ENCODE measurements around the gene SLC10A3. TPM values are rescaled to one million over a fixed set of nuclear protein-coding genes. Genes with fewer than 3 reads are reported as not detected.

The SLC10A3 gene
- total RNA-seq, 6 donors from 2014 or later: 16.8 to 33.4 (median 28.7) TPM

GRCh38 chrX:154532690-154533089 lies 42.3 kb upstream of the SLC10A3 start:
- WGBS, 2 donors: 90 to 92% methylated on average over 2 to 23 of the region's 23 CpGs

GRCh38 chrX:154531626-154532025 lies 41.2 kb upstream of the SLC10A3 start:
- WGBS, 2 donors: 73% methylated on average over 12 of the region's 16 CpGs; no CpG with 5 or more reads in 1 of the 2 donors

More at GRCh38 chrX:154532690-154533089, 42.3 kb upstream of the SLC10A3 start:
- Histone ChIP-seq H3K4me3 (no peak overlapping the region), H3K36me3 (peaks cover 0 to 40% (median 16%) of the 10 kb centered on the region in 4 donors), H3K9me3 (no peaks in the 10 kb centered on the region), H3K27me3 (no peaks in the 10 kb centered on the region), H3K27ac (no peak overlapping the region), H3K4me1 (peaks cover 3 to 4% (median 4%) of the 10 kb centered on the region in 4 donors)
- DNase-seq (no peak), ATAC-seq (ENCODE audit: low FRiP score in 2 of 2) (no peak)
- TF ChIP-seq EP300 (IDR thresholded peaks at IDR 0.05) (no peak), POLR2AphosphoS5 (IDR thresholded peaks at IDR 0.05) (no peak), POLR2A (IDR thresholded peaks at IDR 0.05) (no peak), CTCF (IDR thresholded peaks at IDR 0.05) (no peak)

GRCh38 chrX:154530286-154530685 lies 39.9 kb upstream of the SLC10A3 start:
- DNase-seq (no peak), ATAC-seq (ENCODE audit: low FRiP score in 2 of 2) (no peak)
- H3K4me3 ChIP-seq: no peak overlapping the region
- no peak overlapping the region for H3K27ac ChIP-seq
- peaks cover 0 to 31% (median 16%) of the 10 kb centered on the region in 4 donors for H3K36me3 ChIP-seq
- 83% methylated on average over 11 of the region's 11 CpGs; no CpG with 5 or more reads in 1 of the 2 donors for WGBS, 2 donors
- H3K4me1 ChIP-seq: peaks cover 7 to 15% (median 9%) of the 10 kb centered on the region in 4 donors
- no peaks in the 10 kb centered on the region for H3K27me3 ChIP-seq
- TF ChIP-seq POLR2A (IDR thresholded peaks at IDR 0.05): no peak
- TF ChIP-seq POLR2AphosphoS5 (IDR thresholded peaks at IDR 0.05): no peak
- no peak for TF ChIP-seq CTCF (IDR thresholded peaks at IDR 0.05)
- H3K9me3 ChIP-seq: no peaks in the 10 kb centered on the region

More at GRCh38 chrX:154531626-154532025, 41.2 kb upstream of the SLC10A3 start:
- no peaks in the 10 kb centered on the region for H3K9me3 ChIP-seq
- H3K27ac ChIP-seq: peak overlapping the region in 1 of 4 donors; percentile 43
- no peak for TF ChIP-seq POLR2AphosphoS5 (IDR thresholded peaks at IDR 0.05)
- no peak for TF ChIP-seq CTCF (IDR thresholded peaks at IDR 0.05)
- TF ChIP-seq EP300 (IDR thresholded peaks at IDR 0.05): no peak
- no peak for TF ChIP-seq POLR2A (IDR thresholded peaks at IDR 0.05)
- no peak for ATAC-seq (ENCODE audit: low FRiP score in 2 of 2)
- no peaks in the 10 kb centered on the region for H3K27me3 ChIP-seq
- DNase-seq: no peak
- peaks cover 0 to 40% (median 16%) of the 10 kb centered on the region in 4 donors for H3K36me3 ChIP-seq
- H3K4me1 ChIP-seq: peaks cover 7 to 15% (median 9%) of the 10 kb centered on the region in 4 donors
- no peak overlapping the region for H3K4me3 ChIP-seq

- H3K27ac ChIP-seq: no peak overlapping the region
- DNase-seq: no peak
- peaks cover 0 to 22% (median 14%) of the 10 kb centered on the region in 4 donors for H3K36me3 ChIP-seq
- H3K4me3 ChIP-seq: no peak overlapping the region
- TF ChIP-seq POLR2A (IDR thresholded peaks at IDR 0.05): no peak
- no peak for TF ChIP-seq POLR2AphosphoS5 (IDR thresholded peaks at IDR 0.05)
- no peak for TF ChIP-seq EP300 (IDR thresholded peaks at IDR 0.05)
- no peak for TF ChIP-seq CTCF (IDR thresholded peaks at IDR 0.05)
- ATAC-seq (ENCODE audit: low FRiP score in 2 of 2): peak in 1 of 2 donors; percentile 59
- no peaks in the 10 kb centered on the region for H3K27me3 ChIP-seq
- H3K4me1 ChIP-seq: peaks cover 4 to 11% (median 5%) of the 10 kb centered on the region in 4 donors
- 70 to 87% methylated on average over 5 of the region's 6 CpGs for WGBS, 2 donors
- H3K9me3 ChIP-seq: no peaks in the 10 kb centered on the region
Observed at GRCh38 chrX:154529206-154529612, 38.8 kb upstream of the SLC10A3 start.

Measured in upper lobe of left lung (tissue), 6 donors.